SJSA1 (cell line): ENCODE measurements around the gene NSD2. TPM values are rescaled to one million over a fixed set of nuclear protein-coding genes. Genes with fewer than 3 reads are reported as not detected.

Experiments
- total RNA-seq: library from RNA; depleted of rRNA; stranded (reverse); fragments of >200 nt; shearing (Covaris generic); gene quantifications from 2 replicates; pipeline ENCODE4 v1.2.3, GENCODE V29; 2014; rRNA removed

Gene NSD2
- total RNA-seq, 1 experiment from 2014 or later = 35.9 TPM

Other genes starting within 250 kb of the NSD2 start
- 0.39 TPM in 1 of 2 replicates, not detected in the other for gene FAM53A, start 187.1 kb upstream of the NSD2 start, total RNA-seq
- gene SLBP, start 159.1 kb upstream of the NSD2 start, total RNA-seq = 92.3 and 102 TPM in 2 replicates
- gene TMEM129, start 150.1 kb upstream of the NSD2 start, total RNA-seq = 9.3 and 14.7 TPM in 2 replicates
- gene TACC3, start 149.9 kb upstream of the NSD2 start, total RNA-seq = 19.2 and 21.5 TPM in 2 replicates
- gene FGFR3, start 78.1 kb upstream of the NSD2 start, total RNA-seq = 10.2 and 13.8 TPM in 2 replicates
- 13.1 and 18.6 TPM in 2 replicates for gene LETM1, start 15.2 kb upstream of the NSD2 start, total RNA-seq
- 7.5 and 9.2 TPM in 2 replicates for gene NELFA, start 137.6 kb downstream of the NSD2 start, total RNA-seq
- not detected in 2 replicates for gene NAT8L, start 187.9 kb downstream of the NSD2 start, total RNA-seq